Ovary (tissue), 3 donors: ENCODE results near the gene PRKCE.

Source experiments
- CTCF ChIP-seq, 3 donors: fragments of 450-650 bp in 2 of 3; fragments of 200-600 bp in 1 of 3; IDR thresholded peaks; one replicate each; pipeline versions ENCODE4 v1.5.1 to v1.8.0; 2016 to 2022; ENCODE audit warnings: antibody characterized with exemption in 3 of 3, mild to moderate bottlenecking in 1 of 3
- POLR2A ChIP-seq: fragments of 450-650 bp; IDR thresholded peaks from one replicate; pipeline ENCODE4 v1.6.1; 2017; ENCODE audit warnings: antibody characterized with exemption, mild to moderate bottlenecking, moderate library complexity
- donor health status: DM: no; HTN: no; CAD: no.

GRCh38 chr2:45724335-45724734 lies 72.9 kb downstream of the PRKCE start:
- TF ChIP-seq CTCF (IDR thresholded peaks at IDR 0.05) (no peak), POLR2A (no peak)
